ENCODE results near the gene IL17RC.

- TF ChIP-seq CTCF (IDR thresholded peaks at IDR 0.05; ENCODE audit: low read depth, low read length, poor library complexity, severe bottlenecking) = no peak
- no peak for TF ChIP-seq EZH2phosphoT487 (IDR thresholded peaks at IDR 0.05; ENCODE audit: borderline replicate concordance, low read length)
These were observed 48.4 kb downstream of the IL17RC start for GRCh38 chr3:9965200-9965875.
